ENCODE results near the gene EN2. TPM values are rescaled to one million over a fixed set of nuclear protein-coding genes. Genes with fewer than 3 reads are reported as not detected.

Gene EN2
- total RNA-seq, 1 experiment from 2014 or later, result 0.07 TPM

- Mint-ChIP-seq H3K36me3 (ENCODE audit: insufficient read depth in 1 of 3, low read depth in 3 of 3) (no peaks in the 10 kb centered on the region; a peak in 1 of 7 replicates), H3K9me3 (peaks cover 0 to 4% of the 10 kb centered on the region in 2 experiments; a peak in 4 of 5 replicates), H3K27me3 (ENCODE audit: low read depth) (peaks cover 95% of the 10 kb centered on the region), H3K4me3 (peak overlapping the region in 1 of 2 experiments; percentile 66; a peak in 2 of 5 replicates), H3K27ac (no peak overlapping the region), H3K4me1 (peaks cover 4 to 22% of the 10 kb centered on the region in 2 experiments; a peak in 2 of 4 replicates)
- Histone ChIP-seq H3K56ac (ENCODE audit: insufficient read length, low read depth, low read length) (no peak overlapping the region), H3K4me1 (ENCODE audit: insufficient read depth, low read length) (no peaks in the 10 kb centered on the region), H3K9ac (ENCODE audit: extremely low read depth, insufficient read length, low read length) (no peak overlapping the region), H2BK5ac (ENCODE audit: insufficient read length, low read length) (no peak overlapping the region), H3K79me1 (ENCODE audit: insufficient read depth, low read depth, low read length, poor library complexity, severe bottlenecking) (no peaks in the 10 kb centered on the region), H2BK120ac (ENCODE audit: low read depth, low read length, poor library complexity, severe bottlenecking) (no peak overlapping the region), H3K79me2 (ENCODE audit: insufficient read depth, low read length) (no peaks in the 10 kb centered on the region), H3K4ac (ENCODE audit: low read depth, low read length) (no peak overlapping the region), H2BK12ac (ENCODE audit: insufficient read length, low read depth, low read length) (no peak overlapping the region), H3K18ac (ENCODE audit: insufficient read length, low read depth, low read length) (no peak overlapping the region), H3K23ac (ENCODE audit: insufficient read length, low read depth, low read length) (no peak overlapping the region), H4K5ac (ENCODE audit: insufficient read length, low read depth, low read length) (no peak overlapping the region), H2AFZ (ENCODE audit: low read length) (no peak overlapping the region), H4K91ac (ENCODE audit: insufficient read length, low read depth, low read length) (no peak overlapping the region), H2BK15ac (ENCODE audit: low read depth, low read length) (no peak overlapping the region), H2AK5ac (ENCODE audit: insufficient read length, low read length) (no peak overlapping the region), H3K4me2 (ENCODE audit: insufficient read depth, insufficient read length, low read length) (no peak overlapping the region), H3T11ph (ENCODE audit: low read length) (no peak overlapping the region), H3K27ac (ENCODE audit: insufficient read length, low read depth, low read length) (no peak overlapping the region), H3K27me3 (ENCODE audit: insufficient read depth, low read length) (peaks cover 90% of the 10 kb centered on the region), H2BK20ac (ENCODE audit: low read depth, low read length, poor library complexity, severe bottlenecking) (no peak overlapping the region), H4K8ac (replicated peaks; ENCODE audit: insufficient read length, low read depth, low read length) (no peak overlapping the region), H3K9me3 (ENCODE audit: control insufficient read depth, low read depth, low read length) (no peaks in the 10 kb centered on the region), H3K14ac (ENCODE audit: insufficient read depth, low read length) (peak overlapping the region; percentile 19; the same call in 1 of the 2 replicates), H4K20me1 (ENCODE audit: control insufficient read depth, insufficient read depth, insufficient read length) (peaks cover 4% of the 10 kb centered on the region), H3K23me2 (ENCODE audit: insufficient read length, low read depth, low read length, poor library complexity, severe bottlenecking) (no peaks in the 10 kb centered on the region)
- peak; percentile 56 for DNase-seq
- no peak for TF ChIP-seq CTCF (conservative IDR thresholded peaks at IDR 0.05)
- no CpG with 5 or more reads among the region's 68 CpGs for WGBS (ENCODE audit: extremely low coverage, insufficient read length, low lambda C conversion rate)
Measured at GRCh38 chr7:155458878-155459699, 1.2 kb downstream of the EN2 start.
